Measurements from ENCODE around the gene ARID1B.

DNA sequence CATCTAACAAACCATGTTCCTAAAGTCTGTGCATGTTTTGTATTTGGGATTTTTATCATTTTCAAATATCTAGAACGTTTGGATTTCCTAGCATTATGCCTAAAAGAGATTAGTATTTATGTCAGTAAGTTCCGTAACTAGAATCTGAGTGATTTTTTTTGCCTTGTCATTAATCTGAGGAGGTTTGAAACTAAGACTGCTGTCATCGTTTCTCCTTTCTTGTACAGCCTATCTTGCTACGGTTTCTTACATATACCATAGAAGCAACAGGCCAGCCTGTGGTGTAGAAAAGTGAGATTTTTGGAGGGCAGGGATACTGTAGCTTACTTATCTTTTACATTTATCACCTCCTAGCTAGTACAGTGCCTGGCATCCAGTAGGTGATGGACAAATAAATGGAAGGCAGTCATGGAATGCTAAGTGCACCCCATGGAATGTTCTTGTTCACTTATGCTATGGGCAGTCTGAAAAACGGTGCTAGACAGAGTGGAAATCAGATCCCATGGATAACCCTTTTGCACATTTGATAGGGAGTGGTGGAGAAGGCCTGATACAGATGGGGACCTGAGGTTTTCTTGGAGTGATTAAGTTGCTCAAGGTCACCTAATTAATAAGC is 93.9 kb downstream of the ARID1B start:
- TF ChIP-seq EZH2 (IDR thresholded peaks at IDR 0.05; ENCODE audit: borderline replicate concordance, low read depth, low read length, poor library complexity, severe bottlenecking): no peak
- TF ChIP-seq, protein P1, sequence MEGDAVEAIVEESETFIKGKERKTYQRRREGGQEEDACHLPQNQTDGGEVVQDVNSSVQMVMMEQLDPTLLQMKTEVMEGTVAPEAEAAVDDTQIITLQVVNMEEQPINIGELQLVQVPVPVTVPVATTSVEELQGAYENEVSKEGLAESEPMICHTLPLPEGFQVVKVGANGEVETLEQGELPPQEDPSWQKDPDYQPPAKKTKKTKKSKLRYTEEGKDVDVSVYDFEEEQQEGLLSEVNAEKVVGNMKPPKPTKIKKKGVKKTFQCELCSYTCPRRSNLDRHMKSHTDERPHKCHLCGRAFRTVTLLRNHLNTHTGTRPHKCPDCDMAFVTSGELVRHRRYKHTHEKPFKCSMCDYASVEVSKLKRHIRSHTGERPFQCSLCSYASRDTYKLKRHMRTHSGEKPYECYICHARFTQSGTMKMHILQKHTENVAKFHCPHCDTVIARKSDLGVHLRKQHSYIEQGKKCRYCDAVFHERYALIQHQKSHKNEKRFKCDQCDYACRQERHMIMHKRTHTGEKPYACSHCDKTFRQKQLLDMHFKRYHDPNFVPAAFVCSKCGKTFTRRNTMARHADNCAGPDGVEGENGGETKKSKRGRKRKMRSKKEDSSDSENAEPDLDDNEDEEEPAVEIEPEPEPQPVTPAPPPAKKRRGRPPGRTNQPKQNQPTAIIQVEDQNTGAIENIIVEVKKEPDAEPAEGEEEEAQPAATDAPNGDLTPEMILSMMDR (conservative IDR thresholded peaks at IDR 0.05; ENCODE audit: low read depth, low read length): no peak
